ENCODE results near the gene FAM3D.

Gene FAM3D

GRCh38 chr3:58612830-58613229 lies 53.7 kb downstream of the FAM3D start:
- POLR2A ChIA-PET = no interaction called here
- TF ChIP-seq, protein P1, sequence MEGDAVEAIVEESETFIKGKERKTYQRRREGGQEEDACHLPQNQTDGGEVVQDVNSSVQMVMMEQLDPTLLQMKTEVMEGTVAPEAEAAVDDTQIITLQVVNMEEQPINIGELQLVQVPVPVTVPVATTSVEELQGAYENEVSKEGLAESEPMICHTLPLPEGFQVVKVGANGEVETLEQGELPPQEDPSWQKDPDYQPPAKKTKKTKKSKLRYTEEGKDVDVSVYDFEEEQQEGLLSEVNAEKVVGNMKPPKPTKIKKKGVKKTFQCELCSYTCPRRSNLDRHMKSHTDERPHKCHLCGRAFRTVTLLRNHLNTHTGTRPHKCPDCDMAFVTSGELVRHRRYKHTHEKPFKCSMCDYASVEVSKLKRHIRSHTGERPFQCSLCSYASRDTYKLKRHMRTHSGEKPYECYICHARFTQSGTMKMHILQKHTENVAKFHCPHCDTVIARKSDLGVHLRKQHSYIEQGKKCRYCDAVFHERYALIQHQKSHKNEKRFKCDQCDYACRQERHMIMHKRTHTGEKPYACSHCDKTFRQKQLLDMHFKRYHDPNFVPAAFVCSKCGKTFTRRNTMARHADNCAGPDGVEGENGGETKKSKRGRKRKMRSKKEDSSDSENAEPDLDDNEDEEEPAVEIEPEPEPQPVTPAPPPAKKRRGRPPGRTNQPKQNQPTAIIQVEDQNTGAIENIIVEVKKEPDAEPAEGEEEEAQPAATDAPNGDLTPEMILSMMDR (IDR thresholded peaks at IDR 0.05; ENCODE audit: control extremely low read depth, extremely low read depth, low read depth, missing control alignments) = no peak
- CTCF ChIA-PET = interaction anchor here (1.2 to 1.7 kb wide), 5 partner anchors 9 to 305 kb away, joined by 3 to 10 read pairs (median 4); no protein-coding TSS in a partner anchor
- DNase-seq (ENCODE audit: extremely low spot score) = no peak

DNA sequence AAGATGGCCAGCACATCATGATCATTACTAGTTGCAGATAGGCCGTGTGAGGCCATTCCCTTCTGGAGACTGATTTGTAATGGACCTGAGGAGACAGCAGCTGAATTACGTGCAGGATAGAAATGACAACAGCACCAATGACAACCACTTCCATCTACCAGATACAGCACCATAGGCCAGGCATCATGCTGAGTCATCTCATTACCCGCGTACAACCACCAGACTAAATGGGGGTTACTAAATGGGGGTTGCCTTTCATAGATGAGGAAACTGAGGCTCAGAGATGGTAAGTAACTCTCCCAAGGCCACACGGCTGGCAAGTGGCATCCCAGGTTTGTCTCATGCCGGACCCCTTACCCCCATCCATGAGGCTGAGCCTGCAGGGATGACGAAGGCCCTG lies 56.6 kb downstream of the FAM3D start:
- ChIA-PET POLR2A (no interaction called here), CTCF (interaction anchor here (1.7 to 3.9 kb wide), 3 partner anchors 21 to 78 kb away, joined by 3 to 15 read pairs (median 14); no protein-coding TSS in a partner anchor)
- DNase-seq (ENCODE audit: extremely low spot score) = no peak
- TF ChIP-seq, protein P1 (IDR thresholded peaks at IDR 0.05; ENCODE audit: control extremely low read depth, extremely low read depth, low read depth, missing control alignments) = no peak

GRCh38 chr3:58608648-58609047 lies 57.9 kb downstream of the FAM3D start:
- TF ChIP-seq, protein P1 (IDR thresholded peaks at IDR 0.05; ENCODE audit: control extremely low read depth, extremely low read depth, low read depth, missing control alignments) = no peak
- DNase-seq (ENCODE audit: extremely low spot score) = no peak
- ChIA-PET CTCF (interaction anchor here (2.1 to 3.9 kb wide), 3 partner anchors 9 to 40 kb away, joined by 10 to 15 read pairs (median 14); no protein-coding TSS in a partner anchor), POLR2A (no interaction called here)

DNA sequence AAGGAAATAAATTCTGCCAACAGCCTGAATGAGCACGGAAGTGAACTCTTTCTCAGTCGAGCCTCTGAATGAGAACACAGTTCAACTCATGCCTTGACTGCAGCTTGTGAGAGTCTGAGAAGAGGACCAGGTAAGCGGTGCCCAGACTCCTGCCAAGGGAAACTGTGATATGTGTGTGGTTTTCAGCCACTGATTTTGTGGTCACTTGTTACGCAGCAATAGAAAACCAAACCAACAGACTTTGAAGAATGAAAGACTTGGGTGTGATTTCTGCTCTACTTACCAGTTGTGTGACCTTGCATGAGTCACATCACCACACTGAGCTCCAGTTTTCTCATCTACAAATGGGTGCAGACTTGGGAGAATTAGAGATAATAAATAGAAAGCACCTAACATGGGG lies 58.8 kb downstream of the FAM3D start:
- TF ChIP-seq, protein P1 (IDR thresholded peaks at IDR 0.05; ENCODE audit: control extremely low read depth, extremely low read depth, low read depth, missing control alignments) = no peak
- ChIA-PET CTCF (interaction anchor here (1.7 to 3.9 kb wide), 3 partner anchors 9 to 39 kb away, joined by 10 to 15 read pairs (median 11); no protein-coding TSS in a partner anchor), POLR2A (no interaction called here)
- DNase-seq (ENCODE audit: extremely low spot score) = no peak

DNA sequence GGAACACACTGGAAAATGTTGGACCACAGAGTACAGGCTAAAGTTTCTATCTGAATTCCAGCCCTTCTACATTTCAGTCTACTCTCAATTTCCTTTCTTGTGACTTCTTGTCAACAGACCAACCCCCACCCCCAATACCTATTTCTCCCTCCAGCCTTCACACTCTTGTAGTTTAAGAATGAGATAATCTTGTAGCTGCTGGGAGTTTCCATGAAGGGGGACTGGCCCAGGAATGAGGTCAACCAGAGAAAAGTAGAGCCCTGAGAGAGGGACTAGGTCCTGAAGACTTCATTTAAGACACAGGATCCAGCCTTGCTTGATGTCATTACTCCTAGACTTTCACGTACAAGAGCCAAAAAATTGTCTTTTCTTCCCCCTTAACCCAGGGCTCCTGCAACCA lies 59.9 kb downstream of the FAM3D start:
- ChIA-PET POLR2A (no interaction called here), CTCF (interaction anchor here (1.1 to 3.9 kb wide), 5 partner anchors 9 to 38 kb away, joined by 3 to 15 read pairs (median 4); no protein-coding TSS in a partner anchor)
- DNase-seq (ENCODE audit: extremely low spot score) = no peak
- TF ChIP-seq, protein P1 (IDR thresholded peaks at IDR 0.05; ENCODE audit: control extremely low read depth, extremely low read depth, low read depth, missing control alignments) = no peak

DNA sequence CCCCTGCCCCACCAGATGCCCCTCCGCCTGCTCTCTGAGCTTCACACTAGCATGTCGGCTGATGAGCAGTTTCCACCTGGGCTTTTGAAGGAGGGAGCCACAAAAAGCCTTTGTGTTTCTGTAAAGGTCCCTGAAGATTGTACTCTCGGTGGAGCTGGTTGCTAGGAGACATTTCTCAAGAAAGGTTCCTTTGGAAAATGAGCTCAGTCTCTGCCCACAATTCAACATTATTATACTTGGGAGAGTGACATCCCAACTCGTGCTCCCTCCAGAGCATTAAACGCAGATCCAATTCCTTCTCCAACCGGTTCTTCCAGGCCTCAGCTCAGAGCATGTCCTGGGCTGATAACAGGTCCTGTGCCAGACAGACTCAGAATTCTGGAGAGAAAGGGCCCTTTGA lies 62.5 kb downstream of the FAM3D start:
- DNase-seq (ENCODE audit: extremely low spot score) = no peak
- TF ChIP-seq, protein P1 (IDR thresholded peaks at IDR 0.05; ENCODE audit: control extremely low read depth, extremely low read depth, low read depth, missing control alignments) = no peak
- POLR2A ChIA-PET = no interaction called here
- CTCF ChIA-PET = interaction anchor here (0.9 to 2.3 kb wide), 4 partner anchors 9 to 35 kb away, joined by 3 to 6 read pairs (median 4); no protein-coding TSS in a partner anchor
